ENCODE results near the gene RIMS1. TPM values are rescaled to one million over a fixed set of nuclear protein-coding genes. Genes with fewer than 3 reads are reported as not detected.

RIMS1 gene
- total RNA-seq, 1 experiment from 2014 or later = 1.1 TPM

- H3K4me3 Mint-ChIP-seq = no peak overlapping the region
- H3K27me3 Mint-ChIP-seq (ENCODE audit: low read depth) = no peaks in the 10 kb centered on the region
- ChIA-PET CTCF (no interaction called here), POLR2A (no interaction called here)
- no peak overlapping the region for H3K27ac Mint-ChIP-seq
- TF ChIP-seq MAX (CRISPR knock-in tag; IDR thresholded peaks at IDR 0.05) (no peak), MYBL2 (CRISPR knock-in tag; IDR thresholded peaks at IDR 0.05) (no peak), ZNF532 (CRISPR knock-in tag; IDR thresholded peaks at IDR 0.05; ENCODE audit: borderline replicate concordance) (no peak), ZNF138 (CRISPR knock-in tag; conservative IDR thresholded peaks at IDR 0.05) (no peak), CREM (CRISPR knock-in tag; IDR thresholded peaks at IDR 0.05) (no peak), MLX (CRISPR knock-in tag; IDR thresholded peaks at IDR 0.05) (no peak), ETV6 (CRISPR knock-in tag; IDR thresholded peaks at IDR 0.05) (no peak), CREB1 (CRISPR knock-in tag; IDR thresholded peaks at IDR 0.05) (no peak), ZNF121 (CRISPR knock-in tag; IDR thresholded peaks at IDR 0.05) (no peak), E2F1 (CRISPR knock-in tag; IDR thresholded peaks at IDR 0.05) (no peak), PREB (CRISPR knock-in tag; IDR thresholded peaks at IDR 0.05; ENCODE audit: borderline replicate concordance) (no peak), FOXP1 (CRISPR knock-in tag; IDR thresholded peaks at IDR 0.05; ENCODE audit: borderline replicate concordance) (no peak), CTCF (IDR thresholded peaks at IDR 0.05) (no peak), JAZF1 (CRISPR knock-in tag; IDR thresholded peaks at IDR 0.05) (no peak), ATF3 (CRISPR knock-in tag; conservative IDR thresholded peaks at IDR 0.05) (no peak), FOXP4 (CRISPR knock-in tag; IDR thresholded peaks at IDR 0.05) (no peak), ZSCAN18 (CRISPR knock-in tag; IDR thresholded peaks at IDR 0.05) (no peak), ATF1 (CRISPR knock-in tag; IDR thresholded peaks at IDR 0.05) (no peak), TP53 (CRISPR knock-in tag; IDR thresholded peaks at IDR 0.05) (no peak)
- H3K9me3 Mint-ChIP-seq = no peaks in the 10 kb centered on the region
- H3K36me3 Mint-ChIP-seq = no peaks in the 10 kb centered on the region
- DNase-seq (ENCODE audit: low spot score) = no peak
- no peak for ATAC-seq
- H3K4me1 Mint-ChIP-seq = peaks cover 6% of the 10 kb centered on the region
Observed at GRCh38 chr6:72032086-72032485, 145.7 kb downstream of the RIMS1 start.

Measured in WTC11 (cell line).